ENCODE results near the gene TGFBI. TPM values are rescaled to one million over a fixed set of nuclear protein-coding genes. Genes with fewer than 3 reads are reported as not detected.

Gene TGFBI
- 147 TPM for total RNA-seq

DNA sequence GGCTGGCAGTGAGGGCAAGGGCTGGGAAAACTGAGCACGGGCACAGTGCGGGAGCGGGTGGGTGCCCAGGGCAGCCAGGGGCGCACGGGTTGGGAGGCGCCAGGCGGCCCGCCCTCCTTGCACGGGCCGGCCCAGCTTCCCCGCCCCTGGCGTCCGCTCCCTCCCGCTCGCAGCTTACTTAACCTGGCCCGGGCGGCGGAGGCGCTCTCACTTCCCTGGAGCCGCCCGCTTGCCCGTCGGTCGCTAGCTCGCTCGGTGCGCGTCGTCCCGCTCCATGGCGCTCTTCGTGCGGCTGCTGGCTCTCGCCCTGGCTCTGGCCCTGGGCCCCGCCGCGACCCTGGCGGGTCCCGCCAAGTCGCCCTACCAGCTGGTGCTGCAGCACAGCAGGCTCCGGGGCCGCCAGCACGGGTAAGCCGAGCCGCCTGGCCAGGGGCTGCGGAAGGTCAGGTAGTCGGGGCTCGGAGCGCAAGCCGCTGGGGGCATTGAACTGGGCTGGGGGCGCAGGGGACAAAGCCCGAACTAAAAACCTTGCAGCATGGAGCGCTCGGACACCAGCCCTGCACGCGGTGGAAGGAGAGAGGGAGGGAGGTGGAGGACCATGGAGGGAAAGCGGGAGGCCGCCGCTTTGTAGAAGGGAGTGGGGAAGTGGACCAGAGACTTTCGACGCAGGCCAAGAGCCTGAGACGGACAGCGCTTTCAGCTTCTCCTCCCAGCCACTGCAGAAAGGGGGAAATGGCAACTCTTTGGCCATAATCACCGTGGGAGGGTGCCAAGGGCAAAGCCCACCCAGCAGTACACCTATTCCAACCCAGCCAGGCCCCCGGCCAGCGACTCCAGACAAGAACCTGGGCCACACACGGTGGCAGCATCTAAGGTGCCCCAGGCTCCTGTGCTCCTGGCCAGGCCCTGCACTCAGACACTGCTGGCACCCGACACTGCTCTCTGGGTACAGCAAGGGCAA is at the start of gene TGFBI:
TSS of gene TGFBI (plus strand) at position 207 of the 961 bp plus-strand sequence. CDS start at position 275, 68 bp downstream.
- DNase-seq (ENCODE audit: low spot score): peak; percentile 83

DNA sequence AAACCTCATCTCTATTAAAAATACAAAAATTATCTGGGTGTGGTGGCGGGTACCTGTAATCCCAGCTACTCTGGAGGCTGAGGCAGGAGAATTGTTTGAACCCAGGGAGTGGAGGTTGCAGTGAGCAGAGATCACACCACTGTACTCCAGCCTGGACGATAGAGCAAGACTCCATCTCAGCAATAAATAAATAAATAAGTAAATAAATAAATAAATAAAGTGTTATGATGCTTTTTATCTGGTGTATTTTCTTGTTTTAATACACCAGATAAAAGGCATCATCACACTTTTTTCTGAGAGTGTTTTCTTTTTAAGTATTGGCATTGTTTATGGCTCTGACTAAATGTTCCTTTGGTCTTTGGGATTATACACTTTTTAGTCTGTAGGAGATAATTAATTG is 49.8 kb upstream of the TGFBI start:
- no peak for DNase-seq (ENCODE audit: low spot score)

DNA sequence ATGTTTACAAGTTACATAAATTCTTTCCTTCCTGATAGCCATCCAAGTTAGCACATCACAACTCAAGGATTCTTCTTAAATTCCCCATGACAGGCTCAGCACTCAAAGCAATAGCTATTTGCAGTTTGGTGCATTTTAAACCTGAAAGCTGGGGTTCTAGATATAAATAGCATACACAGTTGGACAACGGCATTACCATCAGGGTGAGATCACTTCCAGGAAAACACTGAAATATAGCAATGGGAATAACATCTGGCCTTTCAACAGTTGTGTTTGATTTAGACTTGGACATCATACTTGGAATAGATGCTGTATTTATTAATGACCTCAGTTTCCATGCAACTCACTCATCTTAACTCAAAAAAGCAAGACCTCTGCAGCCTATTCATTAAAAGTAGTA is 49.3 kb upstream of the TGFBI start:
- DNase-seq (ENCODE audit: low spot score): no peak

DNA sequence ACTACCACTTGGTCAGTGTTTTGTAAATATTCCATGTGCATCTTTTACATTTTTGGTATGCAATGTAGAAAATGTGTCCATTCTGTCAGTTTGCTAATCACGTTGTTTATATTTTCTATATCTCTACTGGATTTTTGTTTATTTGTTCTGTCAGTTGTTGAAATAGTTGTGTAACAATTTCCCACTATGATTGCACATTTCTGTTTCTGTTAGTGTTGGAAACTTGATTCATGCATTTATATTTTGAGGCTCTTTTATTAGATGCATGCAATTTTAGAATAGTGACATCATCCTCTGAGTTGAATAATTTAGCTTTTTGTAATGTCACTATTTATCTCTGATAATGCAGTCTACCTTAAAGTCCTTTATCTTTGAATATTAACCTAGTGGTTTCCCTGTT is 48.2 kb upstream of the TGFBI start:
- no peak for DNase-seq (ENCODE audit: low spot score)

DNA sequence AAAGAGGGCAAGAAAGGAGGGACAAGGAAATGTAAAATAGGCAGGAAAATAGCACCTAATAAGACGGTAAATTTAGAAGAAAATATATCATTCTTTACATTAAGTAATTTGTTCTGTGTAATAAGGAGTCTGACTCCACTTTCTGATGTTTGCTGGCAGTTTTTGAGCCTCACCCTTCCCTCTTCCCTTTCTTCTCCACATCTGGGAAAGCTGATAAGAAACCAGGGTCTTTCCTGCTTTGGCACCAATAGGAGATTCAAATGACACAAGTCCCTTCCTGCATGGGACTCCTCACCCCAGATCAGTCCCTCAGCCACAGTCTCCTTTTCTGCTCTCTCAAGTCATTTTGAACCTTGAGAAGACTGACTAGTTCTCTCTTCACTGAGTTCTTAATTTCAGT is 42.8 kb upstream of the TGFBI start:
- no peak for DNase-seq (ENCODE audit: low spot score)

DNA sequence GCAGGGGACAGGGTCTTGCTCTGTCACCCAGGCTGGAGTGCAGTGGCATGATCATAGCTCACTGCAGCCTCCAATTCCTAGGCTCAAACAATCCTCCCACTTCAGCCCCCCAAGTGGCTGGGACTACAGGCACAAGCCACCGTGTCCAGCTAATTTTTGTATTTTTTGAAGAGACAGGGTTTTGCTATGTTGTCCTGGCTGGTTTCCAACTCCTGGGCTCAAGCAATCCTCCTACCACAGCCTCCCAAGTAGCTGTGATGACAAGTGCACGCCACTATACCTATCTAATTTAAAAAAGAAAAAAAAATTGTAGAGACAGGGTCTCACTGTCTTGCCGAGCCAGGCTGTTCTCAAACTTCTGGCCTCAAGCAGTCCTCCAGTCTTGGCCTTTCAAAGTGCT is 42.4 kb upstream of the TGFBI start:
- no peak for DNase-seq (ENCODE audit: low spot score)

DNA sequence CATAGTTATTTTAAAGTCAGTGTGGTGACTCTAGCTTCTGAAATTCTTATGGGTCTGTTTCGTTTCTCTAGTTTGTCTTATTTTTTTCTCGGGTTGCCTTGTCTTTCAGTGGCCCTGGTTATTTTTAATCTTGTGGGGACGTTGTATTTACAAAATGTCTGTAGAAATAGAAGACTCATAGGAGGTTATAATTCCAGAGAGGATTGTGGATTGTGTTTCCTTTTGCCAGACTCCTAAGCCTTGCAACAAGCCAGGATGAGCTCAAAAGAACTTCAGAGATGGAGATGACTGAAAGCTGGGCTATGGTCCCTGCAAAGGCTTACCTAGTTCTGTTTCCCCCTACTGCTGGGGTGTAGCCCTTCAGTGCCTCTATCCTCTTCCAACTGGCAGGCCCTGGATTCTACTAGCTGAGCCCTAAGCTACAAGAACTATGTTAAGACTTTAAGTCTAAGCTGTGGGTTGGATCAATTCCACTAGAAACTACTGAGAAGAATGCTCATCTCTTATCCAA is 41.8 kb upstream of the TGFBI start:
- DNase-seq (ENCODE audit: low spot score): no peak

DNA sequence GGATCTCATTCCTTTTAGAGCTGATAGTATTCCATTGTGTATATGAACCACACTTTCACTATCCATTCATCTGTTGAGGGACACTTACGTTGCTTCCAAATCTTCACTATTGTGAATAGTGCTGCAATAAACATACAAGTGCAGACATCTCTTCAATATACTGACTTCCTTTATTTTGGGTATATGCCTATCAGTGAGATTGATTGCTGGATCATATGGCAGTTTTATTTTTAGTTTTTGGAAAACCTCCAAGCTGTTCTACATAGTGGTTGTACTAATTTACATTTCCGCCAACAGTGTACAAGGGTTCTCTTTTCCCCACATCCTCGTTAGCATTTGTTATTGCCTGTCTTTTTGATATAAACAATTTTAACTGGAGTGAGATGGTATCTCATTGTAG is 40.2 kb upstream of the TGFBI start:
- no peak for DNase-seq (ENCODE audit: low spot score)

DNA sequence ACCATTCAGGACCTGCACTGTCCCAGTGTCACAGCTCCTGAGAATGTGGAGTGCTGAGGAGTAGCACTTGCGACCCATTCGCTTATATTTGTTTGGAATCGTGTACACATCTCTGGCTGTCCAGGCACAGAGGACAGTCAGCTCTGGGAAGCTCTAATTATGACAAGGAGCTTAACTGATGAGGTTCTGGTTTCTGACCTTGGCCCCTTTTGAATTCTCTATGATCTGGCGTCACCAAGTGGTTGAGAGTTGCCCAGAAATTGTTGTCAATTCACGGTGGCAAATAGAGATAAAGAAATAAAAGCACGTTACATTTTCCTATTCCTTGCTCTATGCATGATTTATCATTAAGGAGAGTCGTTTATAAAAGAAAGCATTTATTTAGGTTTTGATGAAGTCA is 39.1 kb upstream of the TGFBI start:
- no peak for DNase-seq (ENCODE audit: low spot score)

DNA sequence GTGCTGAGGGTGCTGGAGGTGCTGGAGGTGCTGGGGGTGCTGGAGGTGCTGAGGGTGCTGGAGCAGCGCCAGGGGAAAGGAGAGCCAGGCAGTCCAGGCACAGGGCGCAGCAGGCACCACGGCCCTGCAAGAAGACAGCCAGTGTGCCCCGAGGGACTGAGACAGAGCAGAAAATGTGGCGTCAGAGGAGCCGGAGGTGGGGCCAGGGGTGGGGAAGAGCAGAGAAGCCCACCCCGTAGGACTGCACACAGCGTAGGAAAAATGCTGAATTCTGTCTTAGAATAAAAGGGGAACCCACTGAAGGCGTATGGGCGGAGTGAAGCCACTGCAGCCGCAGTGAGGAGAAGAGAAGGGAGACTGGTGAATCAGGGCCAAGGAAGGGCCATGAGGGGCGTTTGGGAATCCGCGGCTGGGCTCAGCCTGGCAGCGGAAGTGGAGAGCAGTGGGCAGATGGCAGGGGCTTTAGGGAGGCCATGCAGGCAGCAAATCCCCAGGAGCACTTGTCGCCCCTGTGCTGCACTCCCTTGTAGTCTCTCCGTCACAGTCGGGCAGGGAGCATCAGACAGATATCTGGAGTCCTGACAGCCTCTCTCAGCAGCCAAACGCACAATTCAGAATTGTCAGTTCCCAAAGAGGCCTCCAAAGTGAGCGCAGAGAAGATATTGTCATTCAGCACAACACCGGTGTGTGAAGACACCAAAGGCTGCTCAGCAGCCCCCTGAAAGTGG is 38.1 kb upstream of the TGFBI start:
- DNase-seq (ENCODE audit: low spot score): no peak

DNA sequence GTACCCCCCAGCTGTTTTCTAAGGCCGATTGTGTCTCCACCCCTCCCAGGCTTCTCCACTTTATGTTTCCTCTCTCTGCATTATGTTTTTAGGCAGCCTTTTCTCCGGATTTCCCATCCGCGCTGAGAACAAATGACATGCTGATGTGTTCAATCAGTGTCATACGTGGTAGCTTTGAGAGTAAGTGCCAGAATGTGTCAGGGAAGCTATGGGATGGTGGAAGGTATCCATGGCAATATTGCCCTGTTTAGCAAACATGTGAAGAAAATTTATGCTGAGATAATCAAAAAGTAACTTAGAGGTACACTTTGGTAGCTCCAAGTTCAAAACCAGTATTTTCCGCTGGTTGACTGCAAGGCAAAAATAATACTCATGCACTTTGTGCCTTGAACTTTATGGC is 37.4 kb upstream of the TGFBI start:
- DNase-seq (ENCODE audit: low spot score): no peak

DNA sequence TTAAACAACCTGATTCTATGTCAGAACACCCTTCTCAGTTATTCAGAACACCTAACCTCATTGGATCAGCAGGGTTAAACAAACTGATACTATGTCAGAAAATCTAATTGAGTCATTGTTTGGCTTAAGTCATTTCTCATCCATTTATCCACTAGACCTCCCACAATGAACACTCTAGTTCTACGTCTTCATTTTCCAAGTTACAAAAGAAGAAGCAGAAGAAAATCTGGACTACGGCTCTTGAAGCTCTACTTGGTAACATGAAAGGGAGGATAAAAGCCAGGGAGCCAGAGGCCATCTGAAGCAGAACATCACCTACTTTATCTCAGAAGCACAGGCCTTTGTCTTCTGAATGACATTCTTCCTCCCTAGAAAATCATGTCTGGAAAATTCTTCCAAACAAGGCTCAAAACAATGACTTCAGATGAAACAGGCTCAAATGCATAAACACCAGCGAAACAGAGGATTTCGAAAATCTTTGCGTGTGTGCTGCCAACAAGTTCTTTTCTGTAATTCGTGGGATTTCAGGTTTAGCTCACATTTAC is 35.4 kb upstream of the TGFBI start:
- DNase-seq (ENCODE audit: low spot score): no peak

DNA sequence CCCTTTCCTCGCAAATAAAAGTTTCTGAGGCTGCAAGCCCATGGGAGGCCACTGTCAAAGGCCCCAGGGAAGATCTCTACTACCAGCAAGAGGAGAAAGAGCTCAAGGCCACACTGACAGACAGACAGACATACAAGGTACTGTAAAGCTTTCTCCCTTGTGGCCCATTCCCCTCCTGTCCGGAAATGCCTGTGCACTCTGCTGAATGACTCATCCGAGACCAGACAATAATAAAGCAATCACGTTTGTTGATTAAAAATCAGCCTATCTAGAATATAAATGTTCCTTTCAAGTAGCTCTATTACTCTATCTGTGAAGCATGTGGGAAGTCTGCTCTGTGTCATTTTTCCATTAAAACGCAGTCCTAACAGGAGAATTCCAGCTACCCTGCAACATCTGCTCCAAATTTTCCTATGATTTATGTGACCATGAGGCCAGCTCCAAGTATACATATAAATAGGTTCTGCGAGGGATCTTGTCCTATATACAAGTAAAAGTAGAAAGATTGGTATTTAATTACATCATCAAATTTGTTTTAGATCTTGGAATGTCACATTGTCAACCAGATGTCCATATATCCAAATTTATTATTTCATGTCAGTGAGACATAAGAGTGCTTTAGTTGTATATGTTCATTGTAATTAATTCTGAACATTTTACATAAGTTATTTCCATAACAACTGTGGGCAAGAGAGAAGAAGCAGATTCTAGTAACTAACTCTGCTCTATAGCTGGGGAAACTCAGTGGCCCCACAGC is 34.7 kb upstream of the TGFBI start:
- no peak for DNase-seq (ENCODE audit: low spot score)

DNA sequence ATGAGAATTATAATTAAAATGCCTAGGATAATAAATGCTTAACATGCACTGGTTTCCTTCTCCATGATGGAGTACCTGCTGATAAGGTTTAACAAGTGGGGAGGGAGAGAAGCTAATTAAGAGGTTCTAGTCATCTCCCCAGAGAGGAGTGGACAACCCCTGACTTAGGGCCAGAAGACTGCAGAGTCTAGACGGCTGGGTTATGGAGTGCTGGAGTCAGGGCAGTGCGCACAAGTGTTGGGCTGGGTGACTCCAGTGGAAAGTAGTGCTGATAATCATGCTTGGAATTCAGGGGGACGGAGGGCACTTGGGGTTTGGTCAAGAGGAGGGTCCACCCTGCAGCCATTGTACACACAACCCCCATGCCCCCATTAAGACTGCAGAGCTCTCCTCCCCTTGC is 32.8 kb upstream of the TGFBI start:
- DNase-seq (ENCODE audit: low spot score): no peak

DNA sequence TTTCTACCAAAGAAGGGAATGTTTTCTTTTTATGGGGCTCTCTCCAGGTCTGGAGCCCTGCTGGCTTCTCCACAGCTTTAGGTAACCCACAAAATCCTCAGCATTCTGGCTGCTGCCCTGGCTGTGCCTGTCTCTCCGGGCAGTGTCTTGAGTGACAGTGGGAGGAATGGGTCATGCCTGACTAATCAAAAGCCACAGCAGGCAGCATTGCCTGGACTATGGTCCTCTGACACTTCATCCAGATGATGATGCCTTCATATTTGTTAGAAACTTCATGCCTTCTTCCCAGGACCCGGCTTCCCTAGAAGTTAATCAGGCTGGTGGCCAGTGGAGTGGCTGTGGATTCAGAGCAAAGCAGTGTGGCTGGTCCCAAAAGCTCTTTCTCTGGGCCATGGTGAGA is 32.2 kb upstream of the TGFBI start:
- DNase-seq (ENCODE audit: low spot score): no peak

DNA sequence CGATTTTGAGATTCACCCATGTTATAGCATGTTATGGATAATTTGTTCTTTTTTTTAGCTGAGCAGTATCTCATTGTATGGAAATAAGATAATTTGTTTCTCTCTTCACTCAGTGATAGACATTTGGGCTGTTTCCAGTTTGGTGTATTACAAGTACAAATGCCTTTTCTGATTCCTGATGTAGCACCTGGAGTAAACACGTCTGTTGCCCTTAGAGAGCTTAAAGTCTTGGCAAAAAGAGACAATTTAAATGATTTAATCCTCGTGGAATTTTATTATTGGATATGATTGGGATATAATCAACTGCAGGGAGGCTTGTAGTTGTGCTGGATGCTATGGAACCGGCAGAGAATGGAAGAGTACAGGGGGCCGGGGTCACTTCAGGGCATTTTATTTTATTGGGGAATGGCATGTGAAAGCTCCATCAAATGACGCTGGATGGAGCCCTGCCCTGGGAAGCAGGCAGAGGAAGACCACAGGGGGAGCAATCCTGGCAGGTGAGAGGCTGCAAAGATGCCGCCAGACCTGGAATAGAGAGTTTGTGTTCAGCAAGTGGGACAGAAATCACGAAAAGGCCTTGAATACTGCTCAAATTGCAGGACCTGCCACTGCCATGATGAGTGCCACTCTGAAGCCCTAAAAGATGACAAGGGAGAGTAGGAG is 31.0 kb upstream of the TGFBI start:
- no peak for DNase-seq (ENCODE audit: low spot score)

DNA sequence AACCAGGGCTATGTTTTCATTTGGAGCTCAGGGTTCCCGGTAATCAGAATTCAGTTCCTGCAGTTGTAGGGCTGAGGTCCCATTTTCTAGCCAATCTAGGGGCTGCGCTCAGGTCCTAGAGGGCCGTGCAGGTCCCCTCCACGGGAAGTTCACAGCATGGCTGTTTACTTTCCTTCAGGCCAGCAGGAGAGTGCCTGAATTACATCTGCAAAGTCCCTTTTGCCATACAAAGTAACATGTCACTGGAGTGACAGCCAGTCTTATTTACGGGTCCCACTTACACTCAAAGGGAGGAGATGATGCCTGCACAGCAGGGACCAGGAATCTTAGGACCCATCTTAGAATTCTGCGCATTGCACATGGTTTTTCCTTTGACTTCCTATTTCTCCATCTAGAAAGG is 29.9 kb upstream of the TGFBI start:
- DNase-seq (ENCODE audit: low spot score): no peak

DNA sequence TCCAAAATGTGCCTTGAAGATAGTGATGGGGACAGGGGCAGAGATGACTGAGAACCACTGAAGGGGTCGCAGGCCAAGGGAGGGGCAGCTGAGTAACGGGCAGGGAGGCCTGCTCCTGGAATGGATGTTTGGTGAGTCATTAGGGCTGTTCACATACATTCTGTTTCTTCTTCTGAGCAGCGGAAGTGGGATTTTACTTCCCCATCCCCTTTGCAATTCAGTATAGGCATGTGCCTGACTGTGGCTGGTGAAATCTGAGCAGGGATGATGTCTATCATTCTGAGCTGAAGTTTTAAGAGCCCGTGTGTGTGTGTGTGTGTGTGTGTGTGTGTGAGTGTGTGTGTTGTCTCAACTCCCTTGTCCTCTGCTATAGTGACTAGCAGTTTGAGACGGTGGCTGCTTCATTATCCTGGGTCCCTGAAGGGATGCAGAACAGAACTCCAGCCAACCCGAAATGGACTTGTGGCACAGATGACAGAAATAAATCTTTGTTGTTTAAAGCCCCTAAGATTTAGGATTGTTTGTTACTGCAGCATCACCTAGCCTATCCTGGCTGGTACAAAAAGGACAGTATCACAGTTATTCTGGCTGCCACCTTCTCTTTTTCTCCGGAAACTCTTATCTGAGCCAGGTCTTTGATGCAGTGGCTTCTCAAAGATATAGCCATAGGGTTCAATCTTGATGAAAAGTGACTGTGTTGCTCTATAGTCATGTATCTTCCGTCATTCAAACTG is 29.2 kb upstream of the TGFBI start:
- DNase-seq (ENCODE audit: low spot score): no peak

DNA sequence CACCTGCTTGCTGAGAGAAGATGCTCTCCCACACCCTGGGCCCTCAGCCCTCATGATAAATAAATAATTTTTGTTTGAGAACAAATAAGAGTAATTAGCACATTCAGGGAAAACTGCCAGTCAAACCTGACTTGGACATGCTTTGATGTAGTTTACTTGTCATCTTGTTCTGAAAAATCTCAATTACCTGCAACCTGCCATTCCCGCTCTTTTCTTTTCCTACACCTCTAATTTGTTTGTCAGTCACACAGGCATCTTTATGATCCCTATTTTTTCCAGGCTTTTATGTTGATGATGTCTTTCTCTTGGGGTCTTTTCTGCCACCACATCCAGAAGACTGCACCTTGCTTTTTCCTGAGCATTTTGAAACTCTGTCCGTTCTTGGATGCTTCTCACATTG is 28.6 kb upstream of the TGFBI start:
- no peak for DNase-seq (ENCODE audit: low spot score)

DNA sequence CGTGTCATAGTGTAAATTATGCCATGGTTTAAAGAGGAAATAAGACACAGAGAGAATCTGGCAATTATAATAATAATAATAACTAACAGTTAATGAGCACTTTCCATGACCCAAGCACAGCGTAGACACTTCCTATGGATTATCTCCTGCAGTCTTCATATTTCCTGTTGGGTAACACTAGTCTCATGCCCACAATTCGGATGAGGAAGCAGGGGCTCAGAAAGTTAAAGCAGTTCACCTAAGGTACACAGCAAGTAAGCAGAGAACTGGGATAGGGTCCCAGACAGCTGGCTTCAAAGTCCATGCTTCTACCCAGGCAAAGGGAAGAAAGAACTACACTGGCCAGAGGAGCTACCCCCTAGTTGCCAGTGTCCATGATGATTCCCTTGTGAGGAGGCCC is 27.9 kb upstream of the TGFBI start:
- no peak for DNase-seq (ENCODE audit: low spot score)
